Measurements from ENCODE around the gene PPP1R37.

Gene PPP1R37

DNA sequence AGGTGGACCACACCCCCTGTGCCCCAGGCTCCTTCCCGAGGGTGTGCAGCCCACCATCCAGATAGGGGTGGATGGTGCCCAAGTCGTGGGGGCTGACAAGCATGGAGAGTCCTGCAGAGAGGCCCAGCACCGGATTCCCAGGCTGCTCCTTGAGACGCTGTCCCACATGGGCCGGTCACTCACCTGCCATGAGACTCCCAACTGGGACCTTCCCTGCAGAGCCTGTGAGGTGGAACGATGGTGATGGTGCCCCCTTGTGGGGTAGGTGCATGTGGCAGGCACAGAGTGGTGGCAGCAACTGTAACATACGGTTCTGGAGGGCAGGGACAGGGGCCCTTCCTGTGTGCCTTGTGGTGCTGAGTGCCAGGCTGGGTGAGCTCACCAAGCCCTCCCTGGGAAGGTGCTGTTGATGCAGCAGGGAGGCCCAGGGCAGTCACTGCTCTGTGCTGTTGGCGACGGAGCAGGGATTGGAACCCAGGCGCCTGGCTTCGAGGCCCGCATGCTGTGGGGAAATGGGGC is 33.1 kb downstream of the PPP1R37 start (continued):
- TF ChIP-seq ZNF548 (tag by site-specific recombination; IDR thresholded peaks at IDR 0.05) (no peak), KLF7 (tag by site-specific recombination; IDR thresholded peaks at IDR 0.05; ENCODE audit: borderline replicate concordance) (no peak), ZNF175 (tag by site-specific recombination; IDR thresholded peaks at IDR 0.05) (no peak), ZNF501 (tag by site-specific recombination; IDR thresholded peaks at IDR 0.05) (no peak), GLIS1 (tag by site-specific recombination; IDR thresholded peaks at IDR 0.05) (peak; percentile 55; the same call in 1 of the 2 replicates), ZNF10 (tag by site-specific recombination; IDR thresholded peaks at IDR 0.05) (no peak), ZNF426 (tag by site-specific recombination; IDR thresholded peaks at IDR 0.05) (no peak), ZNF324 (tag by site-specific recombination; IDR thresholded peaks at IDR 0.05) (no peak), ZNF530 (tag by site-specific recombination; IDR thresholded peaks at IDR 0.05; ENCODE audit: low read depth) (no peak), GLIS2 (tag by site-specific recombination; IDR thresholded peaks at IDR 0.05) (peak; percentile 45), ZNF571 (tag by site-specific recombination; IDR thresholded peaks at IDR 0.05) (no peak), GLI2 (tag by site-specific recombination; IDR thresholded peaks at IDR 0.05; ENCODE audit: borderline replicate concordance, low read depth) (no peak), ZNF76 (tag by site-specific recombination; IDR thresholded peaks at IDR 0.05; ENCODE audit: borderline replicate concordance, low read depth) (no peak), CTCF (tag by site-specific recombination; IDR thresholded peaks at IDR 0.05) (peak; percentile 82), KLF9 (tag by site-specific recombination; IDR thresholded peaks at IDR 0.05; ENCODE audit: low read depth) (peak; percentile 56; the same call in 1 of the 2 replicates), ZNF202 (tag by site-specific recombination; IDR thresholded peaks at IDR 0.05; ENCODE audit: borderline replicate concordance) (no peak), ZNF600 (tag by site-specific recombination; IDR thresholded peaks at IDR 0.05) (peak; percentile 81), ZFP37 (tag by site-specific recombination; IDR thresholded peaks at IDR 0.05) (no peak; the same call in 1 of the 2 replicates)
- TF ChIP-seq, protein P1, sequence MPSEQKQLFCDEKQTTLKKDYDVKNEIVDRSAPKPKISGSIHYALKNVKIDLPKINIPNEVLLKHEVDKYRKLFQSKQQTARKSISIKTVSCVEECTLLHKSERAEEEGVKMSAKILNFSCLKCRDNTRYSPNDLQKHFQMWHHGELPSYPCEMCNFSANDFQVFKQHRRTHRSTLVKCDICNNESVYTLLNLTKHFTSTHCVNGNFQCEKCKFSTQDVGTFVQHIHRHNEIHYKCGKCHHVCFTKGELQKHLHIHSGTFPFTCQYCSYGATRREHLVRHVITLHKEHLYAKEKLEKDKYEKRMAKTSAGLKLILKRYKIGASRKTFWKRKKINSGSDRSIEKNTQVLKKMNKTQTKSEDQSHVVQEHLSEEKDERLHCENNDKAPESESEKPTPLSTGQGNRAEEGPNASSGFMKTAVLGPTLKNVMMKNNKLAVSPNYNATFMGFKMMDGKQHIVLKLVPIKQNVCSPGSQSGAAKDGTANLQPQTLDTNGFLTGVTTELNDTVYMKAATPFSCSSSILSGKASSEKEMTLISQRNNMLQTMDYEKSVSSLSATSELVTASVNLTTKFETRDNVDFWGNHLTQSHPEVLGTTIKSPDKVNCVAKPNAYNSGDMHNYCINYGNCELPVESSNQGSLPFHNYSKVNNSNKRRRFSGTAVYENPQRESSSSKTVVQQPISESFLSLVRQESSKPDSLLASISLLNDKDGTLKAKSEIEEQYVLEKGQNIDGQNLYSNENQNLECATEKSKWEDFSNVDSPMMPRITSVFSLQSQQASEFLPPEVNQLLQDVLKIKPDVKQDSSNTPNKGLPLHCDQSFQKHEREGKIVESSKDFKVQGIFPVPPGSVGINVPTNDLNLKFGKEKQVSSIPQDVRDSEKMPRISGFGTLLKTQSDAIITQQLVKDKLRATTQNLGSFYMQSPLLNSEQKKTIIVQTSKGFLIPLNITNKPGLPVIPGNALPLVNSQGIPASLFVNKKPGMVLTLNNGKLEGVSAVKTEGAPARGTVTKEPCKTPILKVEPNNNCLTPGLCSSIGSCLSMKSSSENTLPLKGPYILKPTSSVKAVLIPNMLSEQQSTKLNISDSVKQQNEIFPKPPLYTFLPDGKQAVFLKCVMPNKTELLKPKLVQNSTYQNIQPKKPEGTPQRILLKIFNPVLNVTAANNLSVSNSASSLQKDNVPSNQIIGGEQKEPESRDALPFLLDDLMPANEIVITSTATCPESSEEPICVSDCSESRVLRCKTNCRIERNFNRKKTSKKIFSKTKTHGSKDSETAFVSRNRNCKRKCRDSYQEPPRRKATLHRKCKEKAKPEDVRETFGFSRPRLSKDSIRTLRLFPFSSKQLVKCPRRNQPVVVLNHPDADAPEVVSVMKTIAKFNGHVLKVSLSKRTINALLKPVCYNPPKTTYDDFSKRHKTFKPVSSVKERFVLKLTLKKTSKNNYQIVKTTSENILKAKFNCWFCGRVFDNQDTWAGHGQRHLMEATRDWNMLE (tag by site-specific recombination; conservative IDR thresholded peaks at IDR 0.05; ENCODE audit: low read depth): no peak
- TF ChIP-seq, protein P2, sequence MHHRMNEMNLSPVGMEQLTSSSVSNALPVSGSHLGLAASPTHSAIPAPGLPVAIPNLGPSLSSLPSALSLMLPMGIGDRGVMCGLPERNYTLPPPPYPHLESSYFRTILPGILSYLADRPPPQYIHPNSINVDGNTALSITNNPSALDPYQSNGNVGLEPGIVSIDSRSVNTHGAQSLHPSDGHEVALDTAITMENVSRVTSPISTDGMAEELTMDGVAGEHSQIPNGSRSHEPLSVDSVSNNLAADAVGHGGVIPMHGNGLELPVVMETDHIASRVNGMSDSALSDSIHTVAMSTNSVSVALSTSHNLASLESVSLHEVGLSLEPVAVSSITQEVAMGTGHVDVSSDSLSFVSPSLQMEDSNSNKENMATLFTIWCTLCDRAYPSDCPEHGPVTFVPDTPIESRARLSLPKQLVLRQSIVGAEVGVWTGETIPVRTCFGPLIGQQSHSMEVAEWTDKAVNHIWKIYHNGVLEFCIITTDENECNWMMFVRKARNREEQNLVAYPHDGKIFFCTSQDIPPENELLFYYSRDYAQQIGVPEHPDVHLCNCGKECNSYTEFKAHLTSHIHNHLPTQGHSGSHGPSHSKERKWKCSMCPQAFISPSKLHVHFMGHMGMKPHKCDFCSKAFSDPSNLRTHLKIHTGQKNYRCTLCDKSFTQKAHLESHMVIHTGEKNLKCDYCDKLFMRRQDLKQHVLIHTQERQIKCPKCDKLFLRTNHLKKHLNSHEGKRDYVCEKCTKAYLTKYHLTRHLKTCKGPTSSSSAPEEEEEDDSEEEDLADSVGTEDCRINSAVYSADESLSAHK (tag by site-specific recombination; IDR thresholded peaks at IDR 0.05): no peak
- TF ChIP-seq, protein P3, sequence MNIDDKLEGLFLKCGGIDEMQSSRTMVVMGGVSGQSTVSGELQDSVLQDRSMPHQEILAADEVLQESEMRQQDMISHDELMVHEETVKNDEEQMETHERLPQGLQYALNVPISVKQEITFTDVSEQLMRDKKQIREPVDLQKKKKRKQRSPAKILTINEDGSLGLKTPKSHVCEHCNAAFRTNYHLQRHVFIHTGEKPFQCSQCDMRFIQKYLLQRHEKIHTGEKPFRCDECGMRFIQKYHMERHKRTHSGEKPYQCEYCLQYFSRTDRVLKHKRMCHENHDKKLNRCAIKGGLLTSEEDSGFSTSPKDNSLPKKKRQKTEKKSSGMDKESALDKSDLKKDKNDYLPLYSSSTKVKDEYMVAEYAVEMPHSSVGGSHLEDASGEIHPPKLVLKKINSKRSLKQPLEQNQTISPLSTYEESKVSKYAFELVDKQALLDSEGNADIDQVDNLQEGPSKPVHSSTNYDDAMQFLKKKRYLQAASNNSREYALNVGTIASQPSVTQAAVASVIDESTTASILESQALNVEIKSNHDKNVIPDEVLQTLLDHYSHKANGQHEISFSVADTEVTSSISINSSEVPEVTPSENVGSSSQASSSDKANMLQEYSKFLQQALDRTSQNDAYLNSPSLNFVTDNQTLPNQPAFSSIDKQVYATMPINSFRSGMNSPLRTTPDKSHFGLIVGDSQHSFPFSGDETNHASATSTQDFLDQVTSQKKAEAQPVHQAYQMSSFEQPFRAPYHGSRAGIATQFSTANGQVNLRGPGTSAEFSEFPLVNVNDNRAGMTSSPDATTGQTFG (tag by site-specific recombination; IDR thresholded peaks at IDR 0.05; ENCODE audit: borderline replicate concordance): no peak
- TF ChIP-seq, protein P4, sequence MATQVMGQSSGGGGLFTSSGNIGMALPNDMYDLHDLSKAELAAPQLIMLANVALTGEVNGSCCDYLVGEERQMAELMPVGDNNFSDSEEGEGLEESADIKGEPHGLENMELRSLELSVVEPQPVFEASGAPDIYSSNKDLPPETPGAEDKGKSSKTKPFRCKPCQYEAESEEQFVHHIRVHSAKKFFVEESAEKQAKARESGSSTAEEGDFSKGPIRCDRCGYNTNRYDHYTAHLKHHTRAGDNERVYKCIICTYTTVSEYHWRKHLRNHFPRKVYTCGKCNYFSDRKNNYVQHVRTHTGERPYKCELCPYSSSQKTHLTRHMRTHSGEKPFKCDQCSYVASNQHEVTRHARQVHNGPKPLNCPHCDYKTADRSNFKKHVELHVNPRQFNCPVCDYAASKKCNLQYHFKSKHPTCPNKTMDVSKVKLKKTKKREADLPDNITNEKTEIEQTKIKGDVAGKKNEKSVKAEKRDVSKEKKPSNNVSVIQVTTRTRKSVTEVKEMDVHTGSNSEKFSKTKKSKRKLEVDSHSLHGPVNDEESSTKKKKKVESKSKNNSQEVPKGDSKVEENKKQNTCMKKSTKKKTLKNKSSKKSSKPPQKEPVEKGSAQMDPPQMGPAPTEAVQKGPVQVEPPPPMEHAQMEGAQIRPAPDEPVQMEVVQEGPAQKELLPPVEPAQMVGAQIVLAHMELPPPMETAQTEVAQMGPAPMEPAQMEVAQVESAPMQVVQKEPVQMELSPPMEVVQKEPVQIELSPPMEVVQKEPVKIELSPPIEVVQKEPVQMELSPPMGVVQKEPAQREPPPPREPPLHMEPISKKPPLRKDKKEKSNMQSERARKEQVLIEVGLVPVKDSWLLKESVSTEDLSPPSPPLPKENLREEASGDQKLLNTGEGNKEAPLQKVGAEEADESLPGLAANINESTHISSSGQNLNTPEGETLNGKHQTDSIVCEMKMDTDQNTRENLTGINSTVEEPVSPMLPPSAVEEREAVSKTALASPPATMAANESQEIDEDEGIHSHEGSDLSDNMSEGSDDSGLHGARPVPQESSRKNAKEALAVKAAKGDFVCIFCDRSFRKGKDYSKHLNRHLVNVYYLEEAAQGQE (tag by site-specific recombination; IDR thresholded peaks at IDR 0.05): no peak
- TF ChIP-seq, protein P5, sequence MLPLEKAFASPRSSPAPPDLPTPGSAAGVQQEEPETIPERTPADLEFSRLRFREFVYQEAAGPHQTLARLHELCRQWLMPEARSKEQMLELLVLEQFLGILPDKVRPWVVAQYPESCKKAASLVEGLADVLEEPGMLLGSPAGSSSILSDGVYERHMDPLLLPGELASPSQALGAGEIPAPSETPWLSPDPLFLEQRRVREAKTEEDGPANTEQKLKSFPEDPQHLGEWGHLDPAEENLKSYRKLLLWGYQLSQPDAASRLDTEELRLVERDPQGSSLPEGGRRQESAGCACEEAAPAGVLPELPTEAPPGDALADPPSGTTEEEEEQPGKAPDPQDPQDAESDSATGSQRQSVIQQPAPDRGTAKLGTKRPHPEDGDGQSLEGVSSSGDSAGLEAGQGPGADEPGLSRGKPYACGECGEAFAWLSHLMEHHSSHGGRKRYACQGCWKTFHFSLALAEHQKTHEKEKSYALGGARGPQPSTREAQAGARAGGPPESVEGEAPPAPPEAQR (tag by site-specific recombination; IDR thresholded peaks at IDR 0.05): no peak

All from HEK293 (cell line).